Measurements from ENCODE around the gene CROCC2.

DNA sequence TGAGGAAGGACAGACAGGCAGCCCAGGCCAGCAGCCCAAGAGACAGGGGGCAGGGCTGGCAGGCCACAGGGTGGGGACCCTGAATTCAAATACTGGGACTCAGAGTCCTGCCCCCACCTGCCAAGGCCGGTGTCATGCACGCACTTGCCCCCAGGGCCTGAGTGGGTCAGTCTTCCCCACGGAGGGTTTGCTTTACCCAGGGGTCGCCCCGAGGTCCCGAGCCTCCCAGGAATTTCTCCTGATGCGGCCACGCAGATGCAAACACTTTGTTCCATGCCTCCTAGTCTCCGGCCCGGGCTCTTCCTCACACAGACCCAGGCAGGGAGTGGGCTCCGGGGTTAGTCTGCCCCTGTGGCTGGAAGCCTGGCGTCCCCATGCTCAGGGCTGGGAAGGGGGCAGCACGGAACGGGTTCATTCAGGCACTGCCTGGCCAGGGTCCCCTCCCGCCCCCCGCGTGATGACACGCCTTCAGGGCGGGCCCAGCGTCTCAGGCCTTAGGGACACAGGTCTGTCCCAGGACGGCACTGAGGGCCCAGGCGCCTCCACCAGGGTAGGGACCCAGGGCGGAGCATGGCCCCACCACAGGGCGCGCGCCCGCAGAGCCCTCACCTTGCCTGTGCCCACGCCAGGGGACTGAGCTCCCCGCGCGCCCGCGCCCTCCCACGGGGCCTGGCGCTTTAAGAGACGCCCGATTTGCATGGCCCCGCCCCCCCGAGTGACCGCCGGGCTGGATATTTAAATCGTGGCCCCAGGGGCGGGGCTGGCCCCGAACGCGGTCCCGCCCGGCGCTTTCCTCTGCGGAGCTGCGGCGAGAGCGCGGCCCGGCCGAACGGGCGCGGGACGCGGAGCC lies 91.9 kb downstream of the CROCC2 start, which contains the start of gene SNED1:
- peak in 1 of 2 donors; percentile 61 for TF ChIP-seq POLR2A (IDR thresholded peaks at IDR 0.05)
- TF ChIP-seq, protein P1, sequence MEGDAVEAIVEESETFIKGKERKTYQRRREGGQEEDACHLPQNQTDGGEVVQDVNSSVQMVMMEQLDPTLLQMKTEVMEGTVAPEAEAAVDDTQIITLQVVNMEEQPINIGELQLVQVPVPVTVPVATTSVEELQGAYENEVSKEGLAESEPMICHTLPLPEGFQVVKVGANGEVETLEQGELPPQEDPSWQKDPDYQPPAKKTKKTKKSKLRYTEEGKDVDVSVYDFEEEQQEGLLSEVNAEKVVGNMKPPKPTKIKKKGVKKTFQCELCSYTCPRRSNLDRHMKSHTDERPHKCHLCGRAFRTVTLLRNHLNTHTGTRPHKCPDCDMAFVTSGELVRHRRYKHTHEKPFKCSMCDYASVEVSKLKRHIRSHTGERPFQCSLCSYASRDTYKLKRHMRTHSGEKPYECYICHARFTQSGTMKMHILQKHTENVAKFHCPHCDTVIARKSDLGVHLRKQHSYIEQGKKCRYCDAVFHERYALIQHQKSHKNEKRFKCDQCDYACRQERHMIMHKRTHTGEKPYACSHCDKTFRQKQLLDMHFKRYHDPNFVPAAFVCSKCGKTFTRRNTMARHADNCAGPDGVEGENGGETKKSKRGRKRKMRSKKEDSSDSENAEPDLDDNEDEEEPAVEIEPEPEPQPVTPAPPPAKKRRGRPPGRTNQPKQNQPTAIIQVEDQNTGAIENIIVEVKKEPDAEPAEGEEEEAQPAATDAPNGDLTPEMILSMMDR (IDR thresholded peaks at IDR 0.05) = no peak

Data from heart left ventricle (tissue), 13 donors.